HEK293T (cell line): Measurements from ENCODE around the gene PALLD.

ENCODE experiments used
- CTCF ChIA-PET: fragments of 350-600 bp; formaldehyde crosslinking; extraction: SDS; loops from one replicate; lab custom pipeline; 2021; ENCODE audit warnings: antibody characterized with exemption, inconsistent platforms; lab: Yijun Ruan, JAX
- POLR2A ChIA-PET: fragments of 350-600 bp; formaldehyde crosslinking; extraction: SDS; loops from one replicate; lab custom pipeline; 2020; ENCODE audit warnings: antibody characterized with exemption, inconsistent platforms; lab: Yijun Ruan, JAX
- DNase-seq: peaks from one replicate; pipeline ENCODE4 v3.0.0; 2012; ENCODE audit warnings: mixed read lengths; ENCODE audit errors: extremely low spot score
- ARNT ChIP-seq: fragments of 450-650 bp; IDR thresholded peaks from 2 replicates; pipeline ENCODE4 v1.6.1; 2017; ENCODE audit warnings: mild to moderate bottlenecking
- BHLHE40 ChIP-seq: fragments of 450-650 bp; IDR thresholded peaks from 2 replicates; pipeline ENCODE4 v1.6.1; 2016; ENCODE audit warnings: mild to moderate bottlenecking, moderate library complexity, borderline replicate concordance
- CTBP1 ChIP-seq: fragments of 450-650 bp; IDR thresholded peaks from 2 replicates; pipeline ENCODE4 v1.6.1; 2016; ENCODE audit warnings: borderline replicate concordance
- ELF4 ChIP-seq: fragments of 450-650 bp; IDR thresholded peaks from 2 replicates; pipeline ENCODE4 v1.6.1; 2017; ENCODE audit warnings: antibody characterized with exemption
- FOXA1 ChIP-seq: fragments of 450-650 bp; IDR thresholded peaks from 2 replicates; pipeline ENCODE4 v1.6.1; 2016; ENCODE audit warnings: mild to moderate bottlenecking
- FOXK2 ChIP-seq: fragments of 450-650 bp; IDR thresholded peaks from 2 replicates; pipeline ENCODE4 v1.6.1; 2016; ENCODE audit warnings: mild to moderate bottlenecking
- FOXM1 ChIP-seq: fragments of 450-650 bp; IDR thresholded peaks from 2 replicates; pipeline ENCODE4 v1.6.1; 2017; ENCODE audit warnings: mild to moderate bottlenecking, borderline replicate concordance
- HDGF ChIP-seq: fragments of 450-650 bp; IDR thresholded peaks from 2 replicates; pipeline ENCODE4 v1.6.1; 2017; ENCODE audit warnings: antibody characterized with exemption, borderline replicate concordance
- L3MBTL2 ChIP-seq: fragments of 450-650 bp; conservative IDR thresholded peaks from 2 replicates; pipeline ENCODE4 v1.6.1; 2016; ENCODE audit warnings: mild to moderate bottlenecking
- LEF1 ChIP-seq: fragments of 450-650 bp; IDR thresholded peaks from 2 replicates; pipeline ENCODE4 v1.6.1; 2017; ENCODE audit warnings: mild to moderate bottlenecking, borderline replicate concordance
- NFRKB ChIP-seq: fragments of 450-650 bp; IDR thresholded peaks from 2 replicates; pipeline ENCODE4 v1.6.1; 2016; ENCODE audit warnings: mild to moderate bottlenecking, moderate library complexity
- SP1 ChIP-seq: fragments of 450-650 bp; IDR thresholded peaks from 2 replicates; pipeline ENCODE4 v1.6.1; 2017
- SUZ12 ChIP-seq: fragments of 450-650 bp; IDR thresholded peaks from 2 replicates; pipeline ENCODE4 v1.6.1; 2016; ENCODE audit warnings: mild to moderate bottlenecking
- TARDBP ChIP-seq: fragments of 450-650 bp; IDR thresholded peaks from 2 replicates; pipeline ENCODE4 v1.6.1; 2016
- ZNF384 ChIP-seq: fragments of 450-650 bp; IDR thresholded peaks from 2 replicates; pipeline ENCODE4 v1.6.1; 2016
- TF ChIP-seq, protein P1 (sequence below): fragments of 450-650 bp; IDR thresholded peaks from 2 replicates; pipeline ENCODE4 v1.6.1; 2016

The PALLD gene

GRCh38 chr4:168880811-168881595 is 384.2 kb downstream of the PALLD start:
- ChIA-PET CTCF (no interaction called here), POLR2A (interaction anchor here (1.2 kb wide), 1 partner anchor 246 kb away, joined by 3 read pairs; no protein-coding TSS in a partner anchor)
- TF ChIP-seq, protein P1, sequence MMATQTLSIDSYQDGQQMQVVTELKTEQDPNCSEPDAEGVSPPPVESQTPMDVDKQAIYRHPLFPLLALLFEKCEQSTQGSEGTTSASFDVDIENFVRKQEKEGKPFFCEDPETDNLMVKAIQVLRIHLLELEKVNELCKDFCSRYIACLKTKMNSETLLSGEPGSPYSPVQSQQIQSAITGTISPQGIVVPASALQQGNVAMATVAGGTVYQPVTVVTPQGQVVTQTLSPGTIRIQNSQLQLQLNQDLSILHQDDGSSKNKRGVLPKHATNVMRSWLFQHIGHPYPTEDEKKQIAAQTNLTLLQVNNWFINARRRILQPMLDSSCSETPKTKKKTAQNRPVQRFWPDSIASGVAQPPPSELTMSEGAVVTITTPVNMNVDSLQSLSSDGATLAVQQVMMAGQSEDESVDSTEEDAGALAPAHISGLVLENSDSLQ: no peak
- TF ChIP-seq TARDBP (no peak), SP1 (no peak), ELF4 (no peak), HDGF (no peak), CTBP1 (no peak), L3MBTL2 (no peak), FOXA1 (no peak), ARNT (no peak), LEF1 (no peak), SUZ12 (no peak), FOXM1 (no peak), ZNF384 (no peak), BHLHE40 (no peak), NFRKB (no peak), FOXK2 (no peak)
- no peak for DNase-seq

DNA sequence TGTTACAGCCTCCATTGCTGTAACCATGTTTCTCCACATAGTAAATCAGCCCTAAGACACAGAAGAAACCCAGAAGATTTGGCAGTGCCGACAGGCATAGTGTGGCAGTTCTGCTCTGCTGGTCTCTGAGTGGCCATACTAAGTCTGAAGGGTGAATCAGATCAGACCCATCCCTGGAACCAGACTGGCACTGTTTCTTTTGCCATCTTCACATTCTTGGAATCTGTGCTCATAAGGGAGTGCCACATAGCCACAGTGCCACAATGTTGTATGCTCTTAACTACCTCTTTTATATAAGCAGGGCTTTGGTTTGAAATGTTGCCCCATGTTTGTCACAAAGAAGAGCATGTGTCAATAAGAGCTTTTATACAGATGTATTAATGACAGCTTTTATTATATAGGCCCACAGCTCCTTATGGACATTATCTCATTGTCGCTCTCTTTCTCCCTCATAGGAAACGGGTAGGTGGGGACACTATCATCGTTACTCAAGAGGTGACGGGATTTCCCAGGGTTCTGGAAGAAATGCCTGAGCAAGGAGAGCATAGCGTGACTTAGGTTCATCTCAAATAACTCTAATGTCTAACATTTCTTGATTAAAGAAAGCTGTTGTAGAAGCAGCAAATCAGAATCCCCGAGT is 385.0 kb downstream of the PALLD start:
- TF ChIP-seq, protein P1: no peak
- TF ChIP-seq LEF1 (no peak), SP1 (no peak), ZNF384 (no peak), ARNT (no peak), FOXA1 (no peak), NFRKB (no peak), ELF4 (no peak), SUZ12 (no peak), TARDBP (no peak), L3MBTL2 (no peak), BHLHE40 (no peak), CTBP1 (no peak), FOXK2 (no peak), FOXM1 (no peak), HDGF (no peak)
- CTCF ChIA-PET: no interaction called here
- POLR2A ChIA-PET: no interaction called here
- DNase-seq: no peak

DNA sequence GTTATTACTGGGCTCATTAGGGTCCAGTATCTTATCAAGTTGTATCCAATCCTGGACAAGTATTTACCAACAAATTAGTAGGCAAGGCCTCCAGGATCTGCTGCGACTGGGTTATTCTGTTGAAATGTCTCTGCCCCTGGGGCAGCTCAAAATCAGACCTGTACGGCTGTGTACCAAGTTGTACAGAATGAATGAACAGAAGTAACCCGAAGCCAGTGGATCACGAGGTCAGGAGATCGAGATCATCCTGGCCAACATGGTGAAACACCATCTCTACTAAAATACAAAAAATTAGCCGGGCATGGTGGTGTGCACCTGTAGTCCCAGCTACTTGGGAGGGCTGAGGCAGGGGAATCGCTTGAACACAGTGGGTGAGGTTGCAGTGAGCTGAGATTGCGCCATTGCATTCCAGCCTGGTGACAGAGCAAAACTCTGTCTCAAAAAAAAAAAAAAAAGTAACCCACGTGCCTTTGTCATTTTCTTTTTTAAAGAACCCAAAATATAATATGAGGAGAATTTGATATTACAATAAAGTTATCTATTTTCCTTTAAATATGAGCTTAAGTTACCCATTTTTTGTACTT is 385.9 kb downstream of the PALLD start:
- no peak for DNase-seq
- TF ChIP-seq HDGF (no peak), NFRKB (no peak), ELF4 (no peak), FOXA1 (no peak), SUZ12 (no peak), CTBP1 (no peak), FOXM1 (no peak), TARDBP (no peak), ARNT (no peak), ZNF384 (no peak), FOXK2 (no peak), L3MBTL2 (no peak), BHLHE40 (no peak), LEF1 (no peak), SP1 (no peak)
- TF ChIP-seq, protein P1: no peak
- ChIA-PET CTCF (interaction anchor here (0.6 kb wide), 1 partner anchor 34 kb away, joined by 3 read pairs; no protein-coding TSS in a partner anchor), POLR2A (no interaction called here)

DNA sequence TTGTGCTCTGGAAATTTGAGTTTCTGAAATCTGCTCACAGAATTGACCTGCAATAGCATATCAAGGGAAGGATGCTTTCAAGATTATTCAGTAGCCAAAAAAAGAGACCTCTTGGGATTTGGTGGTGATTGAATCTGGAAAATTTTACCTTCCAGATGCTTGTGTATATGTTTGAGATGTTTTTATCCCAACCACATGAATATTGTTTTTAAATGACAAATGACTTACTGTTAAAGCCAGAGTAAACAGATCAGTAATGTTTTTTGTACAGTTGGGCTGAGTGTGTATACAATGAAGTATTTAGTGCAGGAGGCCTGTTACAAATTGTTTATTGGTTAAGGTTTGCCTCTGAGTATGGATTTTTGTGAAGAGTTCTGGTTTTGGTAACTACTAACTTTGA is 386.7 kb downstream of the PALLD start:
- POLR2A ChIA-PET: no interaction called here
- CTCF ChIA-PET: interaction anchor here (0.6 kb wide), 1 partner anchor 34 kb away, joined by 3 read pairs; no protein-coding TSS in a partner anchor
- TF ChIP-seq NFRKB: no peak
- DNase-seq: no peak

GRCh38 chr4:168884251-168885124 is 387.6 kb downstream of the PALLD start:
- DNase-seq: no peak
- no peak for TF ChIP-seq SP1
- TF ChIP-seq NFRKB: no peak
- TF ChIP-seq CTBP1: no peak
- TF ChIP-seq SUZ12: no peak
- TF ChIP-seq TARDBP: no peak
- no peak for TF ChIP-seq BHLHE40
- no peak for TF ChIP-seq FOXA1
- no peak for TF ChIP-seq FOXM1
- TF ChIP-seq HDGF: no peak
- TF ChIP-seq ZNF384: no peak
- POLR2A ChIA-PET: no interaction called here
- CTCF ChIA-PET: no interaction called here
